ENCODE measurements around the gene ZFP42.

- TF ChIP-seq CTCF (IDR thresholded peaks at IDR 0.05), result no peak
- TF ChIP-seq EZH2 (IDR thresholded peaks at IDR 0.05; ENCODE audit: borderline replicate concordance, insufficient read depth, low read depth, low read length, poor library complexity, severe bottlenecking), result no peak
Observed at GRCh38 chr4:188042191-188042590, 46.6 kb downstream of the ZFP42 start.

Measured in B cell (primary cell).